GM19395 (cell line): ENCODE results near the gene TTI1.

Experiments used
- ATAC-seq: cut with Tn5 transposase; IDR thresholded peaks from one replicate; pipeline ENCODE4 v1.9.1; 2021; ENCODE audit warnings: mild to moderate bottlenecking, moderate library complexity; ENCODE audit not compliant: unreplicated experiment

TTI1 gene

GRCh38 chr20:38033330-38034107 is at the start of gene TTI1, which contains the start of gene RPRD1B:
TSS of gene TTI1 (minus strand) at chr20:38033456. CDS start at chr20:38013816, 19,640 bp downstream.
TSS of gene RPRD1B (plus strand) at chr20:38033746. CDS start at chr20:38033948, 202 bp downstream.
- ATAC-seq = peak; percentile 81

- no peak for ATAC-seq
Measured at GRCh38 chr20:38082894-38083293, 49.6 kb upstream of the TTI1 start.

- no peak for ATAC-seq
Measured at GRCh38 chr20:38081575-38081974, 48.3 kb upstream of the TTI1 start.

GRCh38 chr20:38079353-38079752 is 46.1 kb upstream of the TTI1 start:
- ATAC-seq = no peak

- no peak for ATAC-seq
Measured at GRCh38 chr20:38078084-38078483, 44.8 kb upstream of the TTI1 start.

- no peak for ATAC-seq
Measured at GRCh38 chr20:38076548-38076947, 43.3 kb upstream of the TTI1 start.

- no peak for ATAC-seq
Measured at GRCh38 chr20:38075161-38075998, 42.1 kb upstream of the TTI1 start.

- ATAC-seq = no peak
Measured at GRCh38 chr20:38073307-38074071, 40.2 kb upstream of the TTI1 start.

GRCh38 chr20:38072898-38073297 is 39.6 kb upstream of the TTI1 start:
- no peak for ATAC-seq

- no peak for ATAC-seq
Measured at GRCh38 chr20:38067717-38068365, 34.6 kb upstream of the TTI1 start.

GRCh38 chr20:38066969-38067716 is 33.9 kb upstream of the TTI1 start:
- ATAC-seq = no peak

- no peak for ATAC-seq
Measured at GRCh38 chr20:38065764-38066375, 32.6 kb upstream of the TTI1 start.

GRCh38 chr20:38063911-38064530 is 30.8 kb upstream of the TTI1 start:
- ATAC-seq = no peak

- no peak for ATAC-seq
Measured at GRCh38 chr20:38062890-38063289, 29.6 kb upstream of the TTI1 start.

GRCh38 chr20:38061109-38061508 is 27.9 kb upstream of the TTI1 start:
- no peak for ATAC-seq

GRCh38 chr20:38060536-38060935 is 27.3 kb upstream of the TTI1 start:
- no peak for ATAC-seq

GRCh38 chr20:38059832-38060231 is 26.6 kb upstream of the TTI1 start:
- no peak for ATAC-seq

GRCh38 chr20:38057351-38057972 is 24.2 kb upstream of the TTI1 start:
- ATAC-seq = peak; percentile 61

- ATAC-seq = no peak
Measured at GRCh38 chr20:38055848-38056247, 22.6 kb upstream of the TTI1 start.
